HCT116 (cell line): ENCODE results near the gene TOX4.
A peak's percentile ranks its signal among the peaks of the same experiment; 100 is the strongest.

Experiments
- EGR1 ChIP-seq: IDR thresholded peaks from 2 replicates; pipeline ENCODE4 v1.6.1; 2012; ENCODE audit warnings: low read depth
- EZH2 ChIP-seq: fragments of 200-600 bp; sonication (generic); IDR thresholded peaks from 2 replicates; pipeline ENCODE4 v1.6.1; 2017; ENCODE audit warnings: antibody characterized with exemption, mixed run types
- FOSL1 ChIP-seq: IDR thresholded peaks from 2 replicates; pipeline ENCODE4 v1.6.1; 2012; ENCODE audit warnings: low read depth
- POLR2A ChIP-seq: IDR thresholded peaks from 2 replicates; pipeline ENCODE4 v1.7.0; 2011; ENCODE audit warnings: borderline replicate concordance; ENCODE audit not compliant: insufficient read depth, insufficient read length; ENCODE audit errors: extremely low read depth
- POLR2AphosphoS5 ChIP-seq: IDR thresholded peaks from 2 replicates; pipeline ENCODE4 v1.6.1; 2011; ENCODE audit warnings: mild to moderate bottlenecking, low read depth, low read length, moderate library complexity
- SP1 ChIP-seq: IDR thresholded peaks from 2 replicates; pipeline ENCODE4 v1.6.1; 2012; ENCODE audit warnings: low read depth
- ZBTB33 ChIP-seq: IDR thresholded peaks from 2 replicates; pipeline ENCODE4 v1.6.1; 2011; ENCODE audit warnings: mild to moderate bottlenecking, low read length, moderate library complexity; ENCODE audit not compliant: insufficient replicate concordance; ENCODE audit errors: extremely low read depth
- ZNF274 ChIP-seq: fragments of 200-500 bp; sonication (Bioruptor generic); IDR thresholded peaks from 2 replicates; pipeline ENCODE4 v1.6.1; 2014; ENCODE audit warnings: mild to moderate bottlenecking, low read depth, low read length, inconsistent platforms
- TF ChIP-seq, protein P1 (sequence below), 3 experiments: fragments of 200-600 bp in 1 of 3; sonication (generic) in 1 of 3; IDR thresholded peaks in 2 of 3; conservative IDR thresholded peaks in 1 of 3; 2 replicates each; pipeline ENCODE4 v1.5.1; 2012 to 2017; ENCODE audit warnings: low read depth in 2 of 3, low read length in 2 of 3, antibody characterized with exemption in 1 of 3, borderline replicate concordance in 1 of 3, control low read depth in 1 of 3, mild to moderate bottlenecking in 1 of 3, mixed read lengths in 1 of 3, mixed run types in 1 of 3, moderate library complexity in 1 of 3; ENCODE audit not compliant: insufficient read depth in 1 of 3

DNA sequence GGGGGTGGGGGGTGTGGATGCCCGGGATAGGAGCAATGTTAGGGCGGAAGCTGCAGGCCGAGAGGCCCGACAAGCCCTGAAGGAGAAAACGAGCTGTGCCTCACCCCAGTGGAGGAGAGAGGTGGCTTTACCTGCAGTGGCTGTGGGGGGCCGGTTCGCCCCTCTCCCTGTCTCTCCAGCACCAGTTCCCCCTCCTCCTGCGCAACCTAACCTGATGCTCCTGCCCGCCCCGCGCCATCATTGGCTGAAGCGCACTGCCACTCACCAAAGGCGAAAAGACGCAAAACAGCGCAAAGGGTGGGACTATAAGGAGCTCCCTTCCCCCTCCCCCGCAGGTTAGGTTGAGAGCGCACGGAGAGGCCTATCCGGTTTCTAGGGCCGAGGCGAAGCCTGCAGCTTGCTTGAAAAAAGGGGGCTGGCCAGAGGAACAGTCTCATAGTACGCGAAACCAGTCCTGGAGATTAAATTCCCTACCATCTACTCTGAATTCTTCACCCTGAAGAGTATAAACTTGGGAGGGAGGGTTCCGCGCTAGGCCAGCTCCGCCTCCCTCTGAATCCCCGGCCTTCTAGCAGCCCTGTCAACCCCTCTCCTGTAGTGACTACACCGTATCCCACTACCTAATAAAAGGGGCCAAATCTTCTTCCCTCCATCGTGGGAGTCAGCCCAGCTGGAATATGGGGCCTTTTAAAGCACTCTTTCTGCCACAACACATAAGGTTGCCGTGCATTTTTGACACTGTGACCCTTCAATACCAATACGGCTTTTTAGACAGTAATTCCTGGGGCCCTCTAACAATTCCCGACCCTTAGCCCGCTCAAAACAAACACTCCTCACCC, 39.7 kb upstream of the TOX4 start:
- TF ChIP-seq POLR2AphosphoS5 (peak; percentile 75), EZH2 (no peak), FOSL1 (no peak), EGR1 (peak; percentile 74), ZBTB33 (no peak), POLR2A (no peak), SP1 (peak; percentile 98), ZNF274 (no peak)
- TF ChIP-seq, protein P1, sequence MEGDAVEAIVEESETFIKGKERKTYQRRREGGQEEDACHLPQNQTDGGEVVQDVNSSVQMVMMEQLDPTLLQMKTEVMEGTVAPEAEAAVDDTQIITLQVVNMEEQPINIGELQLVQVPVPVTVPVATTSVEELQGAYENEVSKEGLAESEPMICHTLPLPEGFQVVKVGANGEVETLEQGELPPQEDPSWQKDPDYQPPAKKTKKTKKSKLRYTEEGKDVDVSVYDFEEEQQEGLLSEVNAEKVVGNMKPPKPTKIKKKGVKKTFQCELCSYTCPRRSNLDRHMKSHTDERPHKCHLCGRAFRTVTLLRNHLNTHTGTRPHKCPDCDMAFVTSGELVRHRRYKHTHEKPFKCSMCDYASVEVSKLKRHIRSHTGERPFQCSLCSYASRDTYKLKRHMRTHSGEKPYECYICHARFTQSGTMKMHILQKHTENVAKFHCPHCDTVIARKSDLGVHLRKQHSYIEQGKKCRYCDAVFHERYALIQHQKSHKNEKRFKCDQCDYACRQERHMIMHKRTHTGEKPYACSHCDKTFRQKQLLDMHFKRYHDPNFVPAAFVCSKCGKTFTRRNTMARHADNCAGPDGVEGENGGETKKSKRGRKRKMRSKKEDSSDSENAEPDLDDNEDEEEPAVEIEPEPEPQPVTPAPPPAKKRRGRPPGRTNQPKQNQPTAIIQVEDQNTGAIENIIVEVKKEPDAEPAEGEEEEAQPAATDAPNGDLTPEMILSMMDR (IDR thresholded peaks at IDR 0.05 in 2 of 3, conservative IDR thresholded peaks at IDR 0.05 in 1 of 3; ENCODE audit: borderline replicate concordance in 1 of 3, insufficient read depth in 1 of 3, low read depth in 2 of 3, low read length in 2 of 3) = no peak
